ENCODE data around the gene HDAC5.
A peak's percentile ranks its signal among the peaks of the same experiment; 100 is the strongest.
"Not testable (repeated sequence)": the region's sequence is repeated elsewhere in the genome, so short reads cannot be mapped to it uniquely, and the experiment has no call there.

The HDAC5 gene

GRCh38 chr17:44132275-44132821, 8.9 kb upstream of the HDAC5 start:
- DNase-seq = no peak

GRCh38 chr17:44131372-44131771, 7.9 kb upstream of the HDAC5 start:
- not testable (repeated sequence) for DNase-seq

GRCh38 chr17:44130693-44131349, 7.4 kb upstream of the HDAC5 start:
- DNase-seq = no peak

- DNase-seq = peak; percentile 60 to 87
These were observed 4.9 kb upstream of the HDAC5 start for GRCh38 chr17:44128383-44128782.

- no peak for DNase-seq
These were observed 637 bp upstream of the HDAC5 start for GRCh38 chr17:44124118-44124438.

- no peak for DNase-seq
These were observed 555 bp downstream of the HDAC5 start for GRCh38 chr17:44122816-44123355.

- DNase-seq = no peak
These were observed 1.2 kb downstream of the HDAC5 start for GRCh38 chr17:44121997-44122815.

GRCh38 chr17:44120851-44121605, 2.4 kb downstream of the HDAC5 start:
- DNase-seq = peak; percentile 80 to 90

- DNase-seq = not testable (repeated sequence)
These were observed 3.2 kb downstream of the HDAC5 start for GRCh38 chr17:44120281-44120680.

- no peak for DNase-seq
These were observed 3.6 kb downstream of the HDAC5 start for GRCh38 chr17:44119798-44120197.

- no peak for DNase-seq
These were observed 4.4 kb downstream of the HDAC5 start for GRCh38 chr17:44119062-44119461.

- no peak for DNase-seq
These were observed 4.9 kb downstream of the HDAC5 start for GRCh38 chr17:44118427-44119050.

GRCh38 chr17:44117351-44117750, 6.1 kb downstream of the HDAC5 start:
- no peak for DNase-seq

GRCh38 chr17:44115585-44116415, 7.6 kb downstream of the HDAC5 start:
- peak; percentile 11 to 36 for DNase-seq

GRCh38 chr17:44113868-44114840, 9.3 kb downstream of the HDAC5 start:
- DNase-seq = no peak

GRCh38 chr17:44113382-44113781, 10.1 kb downstream of the HDAC5 start:
- no peak for DNase-seq

GRCh38 chr17:44112284-44113280, 10.9 kb downstream of the HDAC5 start:
- no peak for DNase-seq

- DNase-seq = no peak
These were observed 11.7 kb downstream of the HDAC5 start for GRCh38 chr17:44111777-44112176.
